AG09319 (cell line): Measurements from ENCODE around the gene NOB1.

Source experiments
- DNase-seq: peaks from one replicate; pipeline ENCODE4 v3.0.0-alpha.2; 2010; ENCODE audit warnings: low read depth; ENCODE audit errors: extremely low read depth
- TF ChIP-seq, protein P1 (sequence below): IDR thresholded peaks from 2 replicates; pipeline ENCODE4 v1.5.1; 2011; ENCODE audit warnings: low read depth, mild to moderate bottlenecking, inconsistent platforms, low read length, moderate library complexity

NOB1 gene

DNA sequence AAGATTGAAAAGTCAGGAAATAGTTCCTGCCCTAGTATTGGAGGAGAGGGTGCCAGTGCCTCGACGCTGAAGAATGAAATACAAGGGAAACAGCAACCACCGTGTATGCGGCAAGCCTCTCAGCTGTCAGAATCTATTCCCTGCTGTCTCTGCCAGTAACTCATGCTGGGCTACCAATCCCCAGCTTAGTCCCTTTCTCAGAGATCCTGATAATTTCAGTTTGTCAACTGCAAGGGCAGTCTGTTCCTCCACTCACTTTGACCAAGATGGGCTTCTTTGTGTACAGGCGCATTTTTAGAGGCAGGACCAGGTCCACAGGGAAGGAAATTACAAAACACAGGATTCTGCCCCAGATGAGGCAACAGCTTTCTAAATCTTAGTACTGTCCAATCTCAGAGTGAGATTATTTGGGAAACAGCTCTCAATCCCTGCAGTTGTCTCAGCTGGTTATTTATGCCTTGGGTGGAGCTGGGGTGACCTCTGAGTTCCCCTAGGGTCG lies 29.7 kb downstream of the NOB1 start:
- no peak for DNase-seq
- TF ChIP-seq, protein P1, sequence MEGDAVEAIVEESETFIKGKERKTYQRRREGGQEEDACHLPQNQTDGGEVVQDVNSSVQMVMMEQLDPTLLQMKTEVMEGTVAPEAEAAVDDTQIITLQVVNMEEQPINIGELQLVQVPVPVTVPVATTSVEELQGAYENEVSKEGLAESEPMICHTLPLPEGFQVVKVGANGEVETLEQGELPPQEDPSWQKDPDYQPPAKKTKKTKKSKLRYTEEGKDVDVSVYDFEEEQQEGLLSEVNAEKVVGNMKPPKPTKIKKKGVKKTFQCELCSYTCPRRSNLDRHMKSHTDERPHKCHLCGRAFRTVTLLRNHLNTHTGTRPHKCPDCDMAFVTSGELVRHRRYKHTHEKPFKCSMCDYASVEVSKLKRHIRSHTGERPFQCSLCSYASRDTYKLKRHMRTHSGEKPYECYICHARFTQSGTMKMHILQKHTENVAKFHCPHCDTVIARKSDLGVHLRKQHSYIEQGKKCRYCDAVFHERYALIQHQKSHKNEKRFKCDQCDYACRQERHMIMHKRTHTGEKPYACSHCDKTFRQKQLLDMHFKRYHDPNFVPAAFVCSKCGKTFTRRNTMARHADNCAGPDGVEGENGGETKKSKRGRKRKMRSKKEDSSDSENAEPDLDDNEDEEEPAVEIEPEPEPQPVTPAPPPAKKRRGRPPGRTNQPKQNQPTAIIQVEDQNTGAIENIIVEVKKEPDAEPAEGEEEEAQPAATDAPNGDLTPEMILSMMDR = no peak

DNA sequence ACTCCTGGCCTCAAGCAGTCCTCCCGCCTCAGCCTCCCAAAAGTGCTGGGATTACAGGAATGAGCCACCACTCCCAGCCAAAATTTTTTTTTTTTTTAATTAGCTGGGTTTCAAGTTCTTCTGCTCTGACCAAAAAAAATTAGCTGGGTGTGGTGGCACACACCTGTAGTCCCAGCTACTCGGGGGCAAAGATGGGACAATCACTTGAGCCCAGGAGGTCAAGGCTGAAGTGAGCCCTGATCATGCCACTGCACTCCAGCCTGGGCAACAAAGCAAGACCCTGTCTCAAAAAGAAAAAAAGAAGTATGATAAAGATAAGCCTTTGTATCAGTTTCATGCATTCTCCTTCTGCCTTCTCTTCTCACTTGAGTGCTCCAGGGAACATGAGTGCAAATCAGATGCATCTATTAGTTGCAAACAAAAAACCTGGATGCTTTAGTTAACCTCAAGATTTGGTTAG lies 30.3 kb downstream of the NOB1 start:
- no peak for DNase-seq
- TF ChIP-seq, protein P1 = no peak

DNA sequence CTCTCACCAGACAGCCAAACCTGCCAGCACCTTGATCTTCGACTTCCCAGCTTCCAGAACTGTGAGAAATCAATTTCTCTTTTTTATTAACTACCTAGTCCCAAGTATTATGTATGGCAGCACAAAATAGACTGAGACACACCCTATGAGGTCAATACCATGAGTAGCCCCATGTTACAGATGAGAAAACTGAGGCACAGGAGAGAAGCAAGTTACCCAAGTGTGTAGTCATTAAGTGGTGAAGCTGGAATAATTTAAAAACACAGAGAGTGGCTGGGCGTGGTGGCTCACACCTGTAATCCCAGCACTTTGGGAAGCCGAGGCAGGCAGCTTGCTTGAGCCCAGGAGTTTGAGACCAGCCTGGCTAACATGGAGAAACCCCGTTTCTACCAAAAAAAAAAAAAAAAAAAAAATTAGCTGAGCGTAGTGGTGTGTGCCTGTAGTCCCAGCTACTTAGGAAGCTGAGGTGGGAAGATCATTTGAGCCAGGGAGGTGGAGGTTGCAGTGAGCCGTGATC lies 33.2 kb downstream of the NOB1 start:
- no peak for DNase-seq
- TF ChIP-seq, protein P1 = no peak

DNA sequence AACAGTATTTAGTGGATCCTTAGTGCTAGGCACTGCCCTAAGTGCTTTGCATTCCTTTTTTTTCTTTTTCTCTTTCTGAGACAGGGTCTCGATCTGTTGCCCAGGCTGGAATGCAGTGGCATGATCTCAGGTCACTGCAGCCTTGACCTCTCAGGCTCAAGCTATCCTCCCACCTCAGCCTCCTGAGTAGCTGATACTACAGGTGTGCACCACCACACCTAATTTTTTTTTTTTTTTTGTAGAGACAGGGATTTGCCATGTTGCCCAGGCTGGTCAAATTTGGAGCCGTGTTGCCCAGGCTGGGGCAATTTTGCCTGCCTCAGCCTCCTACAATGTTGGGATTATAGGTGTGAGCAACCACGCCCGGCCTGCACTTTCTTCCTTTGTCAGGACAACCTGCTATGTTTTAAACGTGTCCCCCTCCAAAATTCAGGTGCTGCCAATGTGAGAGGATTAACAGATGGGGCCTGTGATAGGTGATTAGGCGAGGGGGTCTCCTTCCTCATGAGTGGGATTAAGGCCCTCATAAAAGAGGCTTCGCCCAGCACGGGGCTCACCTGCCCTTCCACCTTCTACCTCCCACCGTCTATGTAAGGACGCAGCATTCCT lies 33.8 kb downstream of the NOB1 start:
- no peak for DNase-seq
- TF ChIP-seq, protein P1 = no peak

DNA sequence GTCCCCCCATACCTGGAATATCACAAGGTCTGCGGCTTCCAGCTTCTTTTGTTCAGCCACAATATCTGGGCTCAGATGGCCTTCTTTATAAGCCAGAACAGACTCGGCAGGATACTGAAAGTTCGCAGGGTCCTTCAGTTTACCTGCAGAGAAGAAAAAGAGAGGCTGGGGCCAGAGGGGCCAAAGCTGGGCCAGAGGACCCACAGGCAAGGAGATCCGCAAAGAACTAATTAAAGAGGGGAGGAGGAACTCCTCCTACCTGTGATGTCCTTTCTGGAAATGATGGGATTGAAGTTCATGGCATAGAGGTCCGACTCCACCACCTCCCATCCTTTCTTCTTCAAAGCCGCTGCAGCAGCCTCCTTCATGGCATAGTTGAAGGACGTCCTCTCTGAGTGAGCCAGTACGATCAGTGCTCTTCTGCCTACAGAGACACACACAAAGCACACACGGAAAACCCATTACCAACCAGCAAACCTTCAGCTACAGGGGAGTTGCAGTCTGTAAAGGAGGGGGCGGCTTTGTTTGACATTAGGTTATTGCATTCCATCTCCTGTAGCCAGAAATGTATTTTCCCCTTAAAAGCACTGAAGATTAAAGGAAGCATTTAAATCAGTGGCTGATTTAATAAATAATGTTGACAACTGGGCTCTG lies 36.5 kb downstream of the NOB1 start:
- no peak for DNase-seq
- TF ChIP-seq, protein P1 = no peak

DNA sequence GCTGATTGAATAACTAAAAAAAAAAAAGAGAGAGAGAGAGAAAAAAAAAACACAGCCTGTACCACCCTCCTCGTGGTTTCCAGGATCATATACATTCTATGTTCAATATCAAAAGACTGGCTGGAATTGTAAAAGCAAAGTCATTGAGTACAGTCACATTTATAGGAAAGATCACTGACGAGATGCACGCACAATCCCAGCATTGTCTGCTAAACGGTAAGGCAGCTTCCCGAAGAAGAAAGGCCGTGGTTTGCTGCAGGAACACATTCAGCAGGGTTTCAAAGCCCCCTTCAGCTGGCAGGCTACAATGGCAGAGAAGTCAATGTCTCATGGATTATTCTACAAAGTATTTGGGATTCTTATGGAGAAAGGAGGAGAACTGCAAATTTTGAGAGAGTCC lies 37.7 kb downstream of the NOB1 start:
- no peak for DNase-seq
- TF ChIP-seq, protein P1 = no peak

DNA sequence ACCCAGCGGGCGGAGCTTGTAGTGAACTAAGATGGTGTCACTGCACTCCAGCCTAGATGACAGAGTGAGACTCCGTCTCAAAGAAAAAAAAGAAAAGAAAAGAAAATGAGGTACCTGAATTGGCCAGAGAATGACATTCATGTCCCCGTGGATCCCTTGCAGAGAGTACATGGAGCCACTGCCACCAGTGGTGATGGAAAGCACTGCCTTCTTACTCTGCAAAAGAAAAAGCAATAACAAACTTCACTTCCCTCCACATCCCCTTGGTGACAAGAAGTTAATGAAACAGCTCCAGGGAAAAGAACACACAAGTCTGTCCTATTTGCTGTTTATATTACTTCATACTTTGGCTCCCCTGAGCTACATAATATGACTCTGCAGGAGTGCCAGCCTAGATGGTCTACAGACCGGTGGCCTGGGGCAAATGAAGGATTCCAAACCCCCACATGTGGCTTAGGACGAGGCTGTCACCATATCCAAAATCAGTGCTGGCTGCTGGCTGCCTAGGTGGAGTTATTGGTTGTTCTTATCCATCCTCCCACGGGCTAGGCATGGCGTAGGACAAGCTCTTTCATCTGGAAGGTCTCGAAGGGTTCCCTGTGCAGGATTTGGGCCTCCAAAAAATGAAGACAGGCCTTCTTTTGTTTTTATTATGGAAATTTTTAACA lies 41.7 kb downstream of the NOB1 start:
- TF ChIP-seq, protein P1 = no peak
- no peak for DNase-seq
